Activated CD8-positive, alpha-beta T cell treated with anti-CD3 and anti-CD28 coated beads for 36 hours (primary cell): Measurements from ENCODE around the gene APOBEC3G. TPM values are rescaled to one million over a fixed set of nuclear protein-coding genes. Genes with fewer than 3 reads are reported as not detected.

Experiments
- ATAC-seq: fragments of 200-7000 bp; cut with Tn5 transposase; one replicate; pipeline ENCODE4 v1.10.0; 2021; ENCODE audit warnings: mild to moderate bottlenecking, moderate library complexity
- CTCF ChIA-PET: fragments of 350-600 bp; sonication (Branson Sonifier 250); formaldehyde crosslinking; loops from one replicate; lab custom pipeline; 2021; ENCODE audit warnings: antibody characterized with exemption; lab: Charles Lee
- POLR2A ChIA-PET: fragments of 350-600 bp; sonication (Branson Sonifier 250); formaldehyde crosslinking; loops from one replicate; lab custom pipeline; 2021; ENCODE audit warnings: antibody characterized with exemption; lab: Charles Lee
- DNase-seq: peaks from one replicate; pipeline ENCODE4 v3.0.0-alpha.2; 2020
- H3K27ac Mint-ChIP-seq: one replicate; pipeline ENCODE4 v1.8.0; 2021; ENCODE audit warnings: mild to moderate bottlenecking, mixed read lengths
- H3K27me3 Mint-ChIP-seq: one replicate; pipeline ENCODE4 v1.8.0; 2021; ENCODE audit warnings: mixed read lengths
- H3K36me3 Mint-ChIP-seq: one replicate; pipeline ENCODE4 v1.8.0; 2021; ENCODE audit warnings: low read depth, mixed read lengths
- H3K4me1 Mint-ChIP-seq: one replicate; pipeline ENCODE4 v1.8.0; 2021; ENCODE audit warnings: low read depth, mixed read lengths
- H3K4me3 Mint-ChIP-seq: one replicate; pipeline ENCODE4 v1.8.0; 2021; ENCODE audit warnings: mild to moderate bottlenecking, moderate library complexity, mixed read lengths
- H3K9me3 Mint-ChIP-seq: one replicate; pipeline ENCODE4 v1.8.0; 2021; ENCODE audit warnings: mixed read lengths
- CTCF ChIP-seq: fragments of 200-600 bp; IDR thresholded peaks from one replicate; pipeline ENCODE4 v1.8.0; 2022; ENCODE audit warnings: antibody characterized with exemption, mild to moderate bottlenecking
- intact Hi-C: fragments of 100-400 bp; cut with micrococcal nuclease; formaldehyde crosslinking; loops from one replicate; pipeline ENCODE4 v1.10.0; 2022
- total RNA-seq, 2 experiments: library from RNA; stranded (reverse); gene quantifications; one replicate each; pipeline ENCODE4 v1.2.3, GENCODE V29; 2021

APOBEC3G gene
- total RNA-seq, 2 experiments from 2014 or later = 66.0 to 66.5 TPM

DNA sequence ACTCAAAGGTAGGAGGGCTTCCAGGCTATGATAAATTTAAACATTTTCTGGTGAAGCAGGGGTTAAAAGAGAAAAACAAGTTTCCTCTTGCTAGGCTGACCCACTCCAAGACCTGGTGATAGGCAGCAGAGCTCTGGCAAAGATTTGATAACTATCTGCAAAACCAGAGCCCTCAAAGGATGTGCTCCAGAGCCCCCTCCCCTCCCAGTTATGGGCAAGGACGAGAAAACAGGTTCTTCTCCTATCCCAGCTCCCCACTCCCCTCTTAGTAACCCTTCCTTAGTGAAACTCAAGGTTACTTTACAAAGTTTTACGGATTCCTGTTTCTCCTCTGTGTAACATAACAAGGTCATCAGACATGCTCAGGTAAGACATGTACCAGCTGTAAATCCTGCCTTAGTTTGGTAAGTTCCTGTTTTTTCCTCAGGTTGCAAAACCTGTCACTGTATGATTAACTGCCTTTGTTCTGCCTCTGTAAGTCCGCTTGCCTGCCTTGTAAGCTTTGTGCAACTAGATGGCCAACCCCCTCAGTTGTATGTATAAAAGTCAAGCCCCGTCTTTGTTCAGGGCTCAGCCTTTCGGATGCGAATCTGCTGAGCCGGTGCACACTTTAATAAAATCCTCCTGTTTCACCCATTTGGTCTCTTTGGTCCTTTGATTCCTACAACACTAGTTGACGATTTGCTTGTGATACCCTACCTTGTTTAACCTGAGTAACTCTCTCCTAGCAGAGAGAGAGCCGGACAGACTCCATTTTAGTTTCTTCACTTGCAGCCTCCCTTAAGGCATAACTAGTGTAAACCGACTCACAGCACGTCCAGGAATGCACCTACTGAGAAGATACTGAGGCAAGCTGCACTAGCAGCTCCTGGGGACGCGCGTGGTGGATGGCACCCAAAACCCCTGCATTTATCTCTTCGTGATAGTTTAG lies 33.8 kb downstream of the APOBEC3G start:
- Mint-ChIP-seq H3K27me3 (no peaks in the 10 kb centered on the region), H3K27ac (no peak overlapping the region), H3K4me3 (no peak overlapping the region), H3K9me3 (no peaks in the 10 kb centered on the region), H3K4me1 (peaks cover 27% of the 10 kb centered on the region), H3K36me3 (no peaks in the 10 kb centered on the region)
- intact Hi-C loops = loop anchor here (10.0 kb wide), 1 partner anchor 236 kb away; the partner anchor contains the start of gene CBX6
- ChIA-PET POLR2A (interaction anchor here (0.6 to 1.8 kb wide), 5 partner anchors 9 to 73 kb away, joined by 3 to 5 read pairs (median 3); no protein-coding TSS in a partner anchor), CTCF (interaction anchor here (1.1 to 1.7 kb wide), 3 partner anchors 12 to 241 kb away, joined by 3 to 6 read pairs (median 3); no protein-coding TSS in a partner anchor)
- ATAC-seq (no peak), DNase-seq (no peak)
- TF ChIP-seq CTCF = no peak

GRCh38 chr22:39114112-39114511 lies 37.0 kb downstream of the APOBEC3G start:
- Mint-ChIP-seq H3K36me3 (no peaks in the 10 kb centered on the region), H3K4me3 (no peak overlapping the region), H3K27ac (peak overlapping the region; percentile 30), H3K9me3 (no peaks in the 10 kb centered on the region), H3K4me1 (peaks cover 55% of the 10 kb centered on the region), H3K27me3 (no peaks in the 10 kb centered on the region)
- CTCF ChIA-PET = interaction anchor here (0.9 to 2.3 kb wide), 4 partner anchors 15 to 244 kb away, joined by 3 to 9 read pairs (median 8); no protein-coding TSS in a partner anchor
- intact Hi-C loops = loop anchor here (10.0 kb wide), 1 partner anchor 239 kb away; the partner anchor contains the start of gene CBX6
- POLR2A ChIA-PET = interaction anchor here (0.6 to 1.9 kb wide), 5 partner anchors 20 to 206 kb away, joined by 3 to 6 read pairs (median 3); partner anchors contain the start of gene RPL3
- DNase-seq (no peak), ATAC-seq (no peak)
- no peak for TF ChIP-seq CTCF

GRCh38 chr22:39115570-39115969 lies 38.5 kb downstream of the APOBEC3G start:
- Mint-ChIP-seq H3K36me3 (no peaks in the 10 kb centered on the region), H3K9me3 (no peaks in the 10 kb centered on the region), H3K27me3 (no peaks in the 10 kb centered on the region), H3K27ac (peak overlapping the region; percentile 78), H3K4me1 (peaks cover 55% of the 10 kb centered on the region), H3K4me3 (peak overlapping the region; percentile 3)
- ChIA-PET POLR2A (interaction anchor here (0.7 kb wide), 1 partner anchor 203 kb away, joined by 3 read pairs; no protein-coding TSS in a partner anchor), CTCF (interaction anchor here (0.6 to 2.3 kb wide), 2 partner anchors 20 to 246 kb away, joined by 3 to 7 read pairs; no protein-coding TSS in a partner anchor)
- TF ChIP-seq CTCF = no peak
- ATAC-seq (no peak), DNase-seq (no peak)
- intact Hi-C loops = loop anchor here (5.0 to 10.0 kb wide), 3 partner anchors 33 to 241 kb away; partner anchors contain the start of gene CBX6

- intact Hi-C loops = loop anchor here (2.0 to 10.0 kb wide), 4 partner anchors 21 to 241 kb away; partner anchors contain the start of gene CBX6
- H3K4me1 Mint-ChIP-seq = peaks cover 52% of the 10 kb centered on the region
- POLR2A ChIA-PET = interaction anchor here (0.7 kb wide), 1 partner anchor 203 kb away, joined by 3 read pairs; no protein-coding TSS in a partner anchor
- H3K4me3 Mint-ChIP-seq = peak overlapping the region; percentile 3
- peak overlapping the region; percentile 93 for H3K27ac Mint-ChIP-seq
- ATAC-seq (peak; percentile 41), DNase-seq (peak; percentile 38)
- H3K9me3 Mint-ChIP-seq = no peaks in the 10 kb centered on the region
- no peaks in the 10 kb centered on the region for H3K36me3 Mint-ChIP-seq
- CTCF ChIA-PET = interaction anchor here (0.6 to 2.3 kb wide), 2 partner anchors 19 to 246 kb away, joined by 3 to 7 read pairs; no protein-coding TSS in a partner anchor
- no peaks in the 10 kb centered on the region for H3K27me3 Mint-ChIP-seq
- TF ChIP-seq CTCF = no peak
Measured at GRCh38 chr22:39115977-39116621, 39.0 kb downstream of the APOBEC3G start.
